Smooth muscle cell (in vitro differentiated cells): Measurements from ENCODE around the gene IL4I1. TPM values are rescaled to one million over a fixed set of nuclear protein-coding genes. Genes with fewer than 3 reads are reported as not detected.

ENCODE experiments used
- DNase-seq: peaks from one replicate; lab custom pipeline; 2025; ENCODE audit not compliant: unreplicated experiment; lab: John Stamatoyannopoulos, UW
- H2AFZ ChIP-seq: fragments of 200-600 bp; sonication (generic); 2 replicates; pipeline ENCODE4 v1.6.0; 2016; ENCODE audit warnings: antibody characterized with exemption, low read depth, mild to moderate bottlenecking
- H3F3A ChIP-seq: fragments of 200-600 bp; sonication (generic); 2 replicates; pipeline ENCODE4 v1.6.0; 2017; ENCODE audit warnings: antibody characterized with exemption, low read depth
- H3K27ac ChIP-seq: fragments of 200-600 bp; sonication (generic); 2 replicates; pipeline ENCODE4 v1.5.1; 2016; ENCODE audit warnings: low read depth, mild to moderate bottlenecking
- H3K27me3 ChIP-seq: fragments of 200-600 bp; sonication (generic); 2 replicates; pipeline ENCODE4 v1.6.1; 2016; ENCODE audit warnings: low read depth, mild to moderate bottlenecking
- H3K36me3 ChIP-seq: fragments of 200-600 bp; sonication (generic); 2 replicates; pipeline ENCODE4 v1.5.1; 2016; ENCODE audit warnings: low read depth
- H3K4me1 ChIP-seq: fragments of 200-600 bp; sonication (generic); 2 replicates; pipeline ENCODE4 v1.5.1; 2016; ENCODE audit warnings: low read depth
- H3K4me2 ChIP-seq: fragments of 200-600 bp; sonication (generic); 2 replicates; pipeline ENCODE4 v1.6.0; 2016; ENCODE audit warnings: mild to moderate bottlenecking
- H3K4me3 ChIP-seq: fragments of 200-600 bp; sonication (generic); 2 replicates; pipeline ENCODE4 v1.5.1; 2016; ENCODE audit warnings: mild to moderate bottlenecking
- H3K79me2 ChIP-seq: fragments of 200-600 bp; sonication (generic); 2 replicates; pipeline ENCODE4 v1.6.0; 2016; ENCODE audit warnings: low read depth, mild to moderate bottlenecking
- H3K9ac ChIP-seq: fragments of 200-600 bp; sonication (generic); 2 replicates; pipeline ENCODE4 v1.6.0; 2016; ENCODE audit warnings: low read depth
- H3K9me3 ChIP-seq: fragments of 200-600 bp; sonication (generic); replicated peaks from 2 replicates; pipeline ENCODE4 v1.5.1; 2016; ENCODE audit warnings: low read depth
- H4K20me1 ChIP-seq: fragments of 200-600 bp; sonication (generic); 2 replicates; pipeline ENCODE4 v1.6.0; 2016; ENCODE audit warnings: low read depth
- WGBS: methylation state at CpG from one replicate; pipeline ENCODE4 v1.1.7; 2016; ENCODE audit warnings: low lambda C conversion rate; 5-methylcytosine and 5-hydroxymethylcytosine counted together
- polyA plus RNA-seq: library from polyadenylated mRNA; unstranded; fragments of >200 nt; fragmentation: Nextera tagmentation; extraction: Ambion mirVana; gene quantifications from 2 replicates; pipeline ENCODE4 v1.2.1, GENCODE V29; 2016
- total RNA-seq: library from RNA; depleted of rRNA; stranded (reverse); fragments of >200 nt; gene quantifications from 2 replicates; pipeline ENCODE4 v1.2.3, GENCODE V29; 2014
- TF ChIP-seq, protein P1 (sequence below): fragments of 200-600 bp; sonication (generic); IDR thresholded peaks from 2 replicates; pipeline ENCODE4 v1.5.1; 2017; ENCODE audit warnings: borderline replicate concordance, mild to moderate bottlenecking, antibody characterized with exemption; ENCODE audit not compliant: insufficient read depth, poor library complexity, severe bottlenecking

IL4I1 gene
- total and polyA plus RNA-seq, 2 experiments from 2014 or later: 1.3 TPM; not detected in 1

DNA sequence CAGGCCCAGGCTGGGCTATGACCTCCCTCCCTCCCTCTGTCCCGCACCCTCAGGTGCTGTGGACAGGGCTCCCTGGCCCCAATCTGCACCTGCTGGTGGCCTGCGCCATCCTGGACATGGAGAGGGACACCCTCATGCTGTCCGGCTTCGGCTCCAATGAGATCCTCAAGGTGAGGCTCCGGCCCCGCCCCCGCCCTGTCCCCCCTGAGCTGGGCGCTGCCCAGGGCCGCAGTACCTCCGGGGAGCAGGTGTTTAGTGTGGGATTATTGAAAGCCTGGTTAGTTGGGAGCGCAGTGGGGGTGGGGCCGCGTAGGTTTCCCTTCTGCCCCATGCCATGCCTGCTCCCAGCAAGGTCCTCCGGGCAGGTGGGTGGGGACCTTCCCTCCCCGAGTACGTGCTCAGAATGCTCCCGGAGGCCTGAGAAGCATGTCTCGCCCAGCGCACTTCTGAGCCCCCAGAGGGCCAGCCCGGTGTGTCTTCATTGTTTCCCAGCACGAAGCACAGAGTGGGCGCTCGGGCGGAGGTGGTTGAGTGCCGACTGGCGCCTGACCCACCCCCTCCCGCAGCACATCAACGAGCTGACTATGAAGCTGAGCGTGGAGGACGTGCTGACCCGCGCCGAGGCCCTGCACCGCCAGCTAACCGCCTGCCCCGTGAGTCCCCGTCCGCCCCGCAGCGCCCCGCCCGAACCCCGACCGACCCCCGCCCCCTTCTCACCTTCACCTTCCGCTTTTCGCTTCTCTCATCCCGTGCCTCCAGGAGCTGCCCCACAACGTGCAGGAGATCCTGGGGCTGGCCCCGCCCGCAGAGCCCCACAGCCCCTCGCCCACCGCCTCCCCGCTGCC, 8.8 kb downstream of the IL4I1 start:
- Histone ChIP-seq H3K4me1 (no peaks in the 10 kb centered on the region), H3K4me3 (no peak overlapping the region), H3K36me3 (peaks cover 5% of the 10 kb centered on the region), H3F3A (no peaks in the 10 kb centered on the region), H4K20me1 (no peaks in the 10 kb centered on the region), H3K79me2 (no peaks in the 10 kb centered on the region), H3K27ac (no peak overlapping the region), H2AFZ (no peak overlapping the region), H3K4me2 (no peak overlapping the region), H3K9me3 (no peaks in the 10 kb centered on the region), H3K27me3 (no peaks in the 10 kb centered on the region), H3K9ac (no peak overlapping the region)
- TF ChIP-seq, protein P1, sequence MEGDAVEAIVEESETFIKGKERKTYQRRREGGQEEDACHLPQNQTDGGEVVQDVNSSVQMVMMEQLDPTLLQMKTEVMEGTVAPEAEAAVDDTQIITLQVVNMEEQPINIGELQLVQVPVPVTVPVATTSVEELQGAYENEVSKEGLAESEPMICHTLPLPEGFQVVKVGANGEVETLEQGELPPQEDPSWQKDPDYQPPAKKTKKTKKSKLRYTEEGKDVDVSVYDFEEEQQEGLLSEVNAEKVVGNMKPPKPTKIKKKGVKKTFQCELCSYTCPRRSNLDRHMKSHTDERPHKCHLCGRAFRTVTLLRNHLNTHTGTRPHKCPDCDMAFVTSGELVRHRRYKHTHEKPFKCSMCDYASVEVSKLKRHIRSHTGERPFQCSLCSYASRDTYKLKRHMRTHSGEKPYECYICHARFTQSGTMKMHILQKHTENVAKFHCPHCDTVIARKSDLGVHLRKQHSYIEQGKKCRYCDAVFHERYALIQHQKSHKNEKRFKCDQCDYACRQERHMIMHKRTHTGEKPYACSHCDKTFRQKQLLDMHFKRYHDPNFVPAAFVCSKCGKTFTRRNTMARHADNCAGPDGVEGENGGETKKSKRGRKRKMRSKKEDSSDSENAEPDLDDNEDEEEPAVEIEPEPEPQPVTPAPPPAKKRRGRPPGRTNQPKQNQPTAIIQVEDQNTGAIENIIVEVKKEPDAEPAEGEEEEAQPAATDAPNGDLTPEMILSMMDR: no peak
- 95% methylated on average over 28 of the region's 54 CpGs for WGBS
- no peak for DNase-seq

GRCh38 chr19:49887037-49887664, 9.5 kb downstream of the IL4I1 start:
- Histone ChIP-seq H3F3A (no peaks in the 10 kb centered on the region), H3K4me3 (no peak overlapping the region), H4K20me1 (no peaks in the 10 kb centered on the region), H3K4me2 (no peak overlapping the region), H3K79me2 (no peaks in the 10 kb centered on the region), H2AFZ (no peak overlapping the region), H3K9ac (no peak overlapping the region), H3K4me1 (no peaks in the 10 kb centered on the region), H3K9me3 (no peaks in the 10 kb centered on the region), H3K27me3 (no peaks in the 10 kb centered on the region), H3K36me3 (peaks cover 5% of the 10 kb centered on the region), H3K27ac (no peak overlapping the region)
- no peak for DNase-seq
- WGBS: 95% methylated on average over 23 of the region's 23 CpGs
- TF ChIP-seq, protein P1: no peak

GRCh38 chr19:49884760-49885159, 11.9 kb downstream of the IL4I1 start:
- Histone ChIP-seq H3K36me3 (peaks cover 5% of the 10 kb centered on the region), H3K79me2 (no peaks in the 10 kb centered on the region), H3K9me3 (no peaks in the 10 kb centered on the region), H3K27ac (no peak overlapping the region), H3K4me1 (no peaks in the 10 kb centered on the region), H3K4me2 (no peak overlapping the region), H3K27me3 (no peaks in the 10 kb centered on the region), H3K4me3 (no peak overlapping the region), H4K20me1 (no peaks in the 10 kb centered on the region), H3K9ac (no peak overlapping the region), H3F3A (no peaks in the 10 kb centered on the region), H2AFZ (no peak overlapping the region)
- TF ChIP-seq, protein P1: no peak
- 90% methylated on average over 3 of the region's 3 CpGs for WGBS
- DNase-seq: no peak
